WERI-Rb-1 (cell line): ENCODE data around the gene USF3.
A peak's percentile ranks its signal among the peaks of the same experiment; 100 is the strongest.

Experiments used
- DNase-seq: peaks from one replicate; pipeline ENCODE4 v3.0.0-alpha.2; 2020
- H3K27ac ChIP-seq: fragments of 250-450 bp; sonication (Bioruptor Pico); 2 replicates; pipeline ENCODE4 v1.5.1; 2020; ENCODE audit warnings: mild to moderate bottlenecking, moderate library complexity
- H3K27me3 ChIP-seq: fragments of 250-450 bp; sonication (Bioruptor Pico); 2 replicates; pipeline ENCODE4 v1.5.1; 2021; ENCODE audit warnings: mild to moderate bottlenecking, low read depth, moderate library complexity; ENCODE audit not compliant: insufficient read depth, severe bottlenecking
- H3K36me3 ChIP-seq: fragments of 250-450 bp; sonication (Bioruptor Pico); 2 replicates; pipeline ENCODE4 v1.5.1; 2020; ENCODE audit warnings: mild to moderate bottlenecking, moderate library complexity
- H3K4me3 ChIP-seq: 2 replicates; pipeline ENCODE4 v1.5.1; 2011; ENCODE audit warnings: low read depth, mild to moderate bottlenecking, control low read depth, low read length
- H3K9me3 ChIP-seq: fragments of 250-450 bp; sonication (Bioruptor Pico); 2 replicates; pipeline ENCODE4 v1.5.1; 2021; ENCODE audit warnings: mild to moderate bottlenecking, moderate library complexity; ENCODE audit not compliant: severe bottlenecking
- CTCF ChIP-seq: IDR thresholded peaks from 2 replicates; pipeline ENCODE4 v1.5.1; 2011; ENCODE audit warnings: low read depth, mild to moderate bottlenecking, control low read depth, inconsistent platforms, low read length

USF3 gene

GRCh38 chr3:113631573-113631972 is 64.9 kb downstream of the USF3 start:
- no peaks in the 10 kb centered on the region for H3K27me3 ChIP-seq
- no peak overlapping the region for H3K4me3 ChIP-seq
- no peak for TF ChIP-seq CTCF
- no peak for DNase-seq
- H3K36me3 ChIP-seq, result no peaks in the 10 kb centered on the region
- no peak overlapping the region for H3K27ac ChIP-seq
- no peaks in the 10 kb centered on the region for H3K9me3 ChIP-seq

GRCh38 chr3:113630956-113631542 is 65.4 kb downstream of the USF3 start:
- no peak for TF ChIP-seq CTCF
- no peak overlapping the region for H3K4me3 ChIP-seq
- H3K27ac ChIP-seq, result no peak overlapping the region
- no peaks in the 10 kb centered on the region for H3K9me3 ChIP-seq
- no peaks in the 10 kb centered on the region for H3K27me3 ChIP-seq
- no peaks in the 10 kb centered on the region for H3K36me3 ChIP-seq
- no peak for DNase-seq

GRCh38 chr3:113629584-113630421 is 66.6 kb downstream of the USF3 start:
- H3K36me3 ChIP-seq, result no peaks in the 10 kb centered on the region
- peak; percentile 30 for DNase-seq
- no peaks in the 10 kb centered on the region for H3K27me3 ChIP-seq
- H3K27ac ChIP-seq, result no peak overlapping the region
- no peaks in the 10 kb centered on the region for H3K9me3 ChIP-seq
- no peak for TF ChIP-seq CTCF
- no peak overlapping the region for H3K4me3 ChIP-seq

- Histone ChIP-seq H3K9me3 (no peaks in the 10 kb centered on the region), H3K27me3 (no peaks in the 10 kb centered on the region), H3K27ac (no peak overlapping the region), H3K36me3 (no peaks in the 10 kb centered on the region), H3K4me3 (no peak overlapping the region)
- no peak for DNase-seq
- no peak for TF ChIP-seq CTCF
Observed at GRCh38 chr3:113628788-113629187, 67.7 kb downstream of the USF3 start.

GRCh38 chr3:113628316-113628715 is 68.1 kb downstream of the USF3 start:
- Histone ChIP-seq H3K36me3 (no peaks in the 10 kb centered on the region), H3K9me3 (no peaks in the 10 kb centered on the region), H3K27ac (no peak overlapping the region), H3K4me3 (no peak overlapping the region), H3K27me3 (no peaks in the 10 kb centered on the region)
- no peak for DNase-seq
- no peak for TF ChIP-seq CTCF
